HG03045 (cell line): ENCODE results near the gene ZNF227.
"Not testable (repeated sequence)": the region's sequence is repeated elsewhere in the genome, so short reads cannot be mapped to it uniquely, and the experiment has no call there.

Source experiments
- ATAC-seq: cut with Tn5 transposase; IDR thresholded peaks from one replicate; pipeline ENCODE4 v1.9.1; 2021; ENCODE audit warnings: mild to moderate bottlenecking, moderate library complexity; ENCODE audit not compliant: unreplicated experiment

The ZNF227 gene

DNA sequence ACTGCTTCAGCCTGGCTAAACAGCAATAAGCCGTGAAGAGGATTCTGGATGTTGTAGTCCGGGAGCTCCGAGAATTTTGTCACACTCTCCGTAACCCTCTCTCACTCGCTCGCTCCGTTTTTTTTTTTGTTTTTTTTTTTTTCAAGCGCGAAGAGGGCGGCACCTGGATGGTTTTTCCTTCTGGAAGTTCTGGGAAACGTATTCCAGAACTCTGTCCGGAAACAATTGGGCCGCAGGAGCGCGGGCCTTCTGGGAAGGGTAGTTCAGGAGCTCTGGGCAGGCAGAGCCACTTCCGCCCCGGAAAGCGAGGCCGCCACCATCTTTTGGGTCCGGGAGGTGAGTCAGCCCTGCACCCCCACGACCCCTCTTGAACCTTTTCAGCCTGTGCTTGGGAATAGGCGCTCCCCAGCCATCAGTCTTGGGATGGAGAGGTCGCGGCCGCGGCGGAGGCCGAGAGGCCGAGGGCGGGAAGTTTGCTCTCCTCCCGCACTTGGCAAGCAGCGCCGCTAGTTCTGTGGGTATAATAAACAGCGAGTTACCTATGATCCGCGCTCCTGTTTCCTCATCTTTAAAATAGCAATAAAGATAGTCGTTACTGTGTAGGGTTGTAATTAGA, at the start of gene ZNF227:
Gene ZNF227, plus strand, starts transcription at position 283 of the 616 bp plus-strand sequence. CDS start 5,261 bp downstream, outside the sequence.
- peak; percentile 81 for ATAC-seq

DNA sequence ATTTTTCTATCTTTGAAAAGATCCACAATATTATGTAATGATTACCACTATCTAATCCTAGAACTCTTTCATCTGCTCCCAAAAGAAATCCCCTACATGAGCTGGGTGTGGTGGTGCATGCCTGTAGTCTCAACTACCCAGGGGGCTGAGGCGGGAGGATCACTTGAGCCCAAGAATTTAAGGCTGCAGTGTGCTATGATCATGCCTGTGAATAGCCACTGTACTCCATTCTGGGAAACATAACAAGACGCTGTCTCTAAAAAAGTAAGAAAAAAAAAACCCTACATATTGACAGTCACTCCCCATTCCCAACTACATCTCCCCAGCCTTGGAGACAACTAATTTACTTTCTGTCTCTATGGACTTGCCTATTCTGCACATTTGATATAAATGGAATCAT, 48.5 kb upstream of the ZNF227 start:
- ATAC-seq: no peak

GRCh38 chr19:44164327-44164672, 48.0 kb upstream of the ZNF227 start:
- ATAC-seq: peak; percentile 10

GRCh38 chr19:44164673-44165512, 47.4 kb upstream of the ZNF227 start, which contains the start of gene ZNF226:
Gene ZNF226, plus strand, starts transcription at chr19:44165100. Its CDS starts 4,981 bp downstream, at chr19:44170081.
- ATAC-seq: peak; percentile 84

DNA sequence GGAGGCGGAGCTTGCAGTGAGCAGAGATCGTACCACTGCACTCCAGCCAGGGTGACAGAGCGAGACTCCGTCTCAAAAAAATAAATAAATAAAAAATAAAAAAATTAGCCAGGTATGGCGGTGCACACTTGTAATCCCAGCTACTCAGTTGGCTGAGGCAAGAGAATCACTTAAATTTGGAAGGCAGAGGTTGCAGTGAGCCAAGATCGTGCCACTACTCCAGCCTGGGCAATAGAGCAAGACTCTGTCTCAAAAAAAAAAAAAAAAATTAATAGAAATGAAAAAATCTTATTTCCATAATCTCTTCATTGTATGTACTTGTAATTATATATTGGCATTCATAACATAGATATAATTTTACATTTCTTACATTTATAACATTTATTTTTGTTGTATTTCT, 41.7 kb upstream of the ZNF227 start:
- ATAC-seq: not testable (repeated sequence)

GRCh38 chr19:44176590-44176989, 35.7 kb upstream of the ZNF227 start:
- ATAC-seq: no peak

- ATAC-seq: no peak
Observed at GRCh38 chr19:44180968-44181367, 31.4 kb upstream of the ZNF227 start.

DNA sequence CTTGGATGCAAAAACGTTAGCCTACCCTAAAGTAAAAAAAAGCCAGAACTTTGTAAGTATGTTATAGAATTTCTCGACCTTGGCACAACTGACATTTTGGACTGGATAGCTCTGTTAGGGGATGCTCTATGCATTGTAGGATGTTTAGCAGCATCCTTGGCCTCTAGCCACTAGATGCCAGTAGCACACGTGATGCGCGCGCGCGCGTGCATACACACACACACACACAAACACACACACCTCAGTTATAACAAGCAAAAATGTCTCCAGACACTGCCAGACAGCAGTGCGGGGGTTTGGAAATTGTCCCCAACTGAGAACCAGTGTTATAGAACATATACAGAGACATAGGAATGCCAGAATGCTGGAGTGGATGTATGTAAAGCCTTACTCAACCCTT, 30.2 kb upstream of the ZNF227 start:
- no peak for ATAC-seq

DNA sequence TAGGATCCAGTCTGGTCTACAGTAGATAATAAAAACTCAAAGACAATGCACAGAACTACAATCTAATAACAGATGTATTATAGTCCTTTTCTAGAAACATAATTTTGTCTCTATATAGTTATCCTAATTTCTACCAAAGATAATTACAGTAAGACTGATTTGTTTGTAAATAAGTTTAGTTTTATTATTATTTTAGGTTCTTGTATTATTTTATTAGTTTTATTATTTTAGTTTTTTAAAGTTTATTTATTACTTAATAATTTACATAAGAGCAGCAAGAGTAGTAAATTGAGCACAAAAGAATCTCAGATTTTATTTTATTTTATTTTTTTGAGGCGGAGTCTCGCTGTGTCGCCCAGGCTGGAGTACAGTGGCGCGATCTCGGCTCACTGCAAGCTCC, 22.3 kb upstream of the ZNF227 start:
- ATAC-seq: no peak

DNA sequence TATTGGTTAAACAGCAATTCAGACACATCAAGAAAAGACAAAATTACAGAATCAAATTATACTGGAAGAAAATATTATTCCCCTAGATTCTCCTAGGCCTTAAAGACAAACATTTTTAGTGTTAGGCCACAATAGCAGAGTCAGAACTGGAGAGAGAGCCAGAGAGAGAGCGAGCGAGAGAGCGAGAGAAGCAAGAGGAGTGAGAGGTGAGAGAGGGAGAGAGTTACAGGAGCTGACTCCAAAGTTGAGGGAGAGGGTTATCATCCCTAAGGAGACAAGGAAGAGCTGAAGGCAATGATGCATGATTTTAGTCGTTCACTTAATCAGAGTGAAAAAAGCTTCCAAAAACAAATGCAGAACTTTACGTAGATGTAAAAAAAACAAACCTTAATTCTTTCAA, 20.2 kb upstream of the ZNF227 start:
- no peak for ATAC-seq

DNA sequence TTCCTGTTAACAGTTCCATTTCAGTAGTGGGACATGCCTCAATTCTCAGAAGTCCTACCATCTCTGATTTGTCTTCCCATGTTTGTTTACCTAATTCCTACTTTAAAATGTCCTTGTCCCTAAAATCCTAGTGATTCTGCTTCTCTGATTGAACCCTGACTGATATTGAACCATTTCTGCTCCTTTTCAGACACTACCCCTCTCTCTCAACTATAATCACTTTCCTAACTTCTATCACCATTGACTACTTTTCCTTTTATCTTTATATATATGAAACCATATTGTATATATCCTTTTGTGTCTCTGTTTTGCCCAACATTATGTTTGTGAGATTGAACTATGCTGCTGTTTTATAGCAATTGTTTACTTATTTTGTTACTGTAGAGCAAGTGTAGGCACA, 15.6 kb upstream of the ZNF227 start:
- no peak for ATAC-seq

DNA sequence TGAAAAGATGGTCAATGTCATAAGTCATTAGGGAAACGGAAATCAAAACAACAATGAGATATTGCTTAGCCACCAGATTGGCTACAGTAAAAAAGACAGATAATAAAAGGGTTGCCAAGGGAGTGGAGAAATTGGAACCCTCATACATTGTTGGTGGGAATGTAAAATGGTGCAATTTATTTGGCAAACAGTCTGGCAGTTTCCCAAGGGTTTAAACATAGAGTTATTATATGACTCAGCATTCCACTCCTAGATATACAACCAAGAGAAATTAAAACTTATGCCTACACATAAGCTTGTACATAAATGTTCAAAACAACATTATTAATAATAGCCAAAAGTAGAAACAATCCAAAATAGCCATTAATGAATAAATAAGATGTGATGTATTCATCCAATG, 9.9 kb upstream of the ZNF227 start:
- ATAC-seq: no peak

DNA sequence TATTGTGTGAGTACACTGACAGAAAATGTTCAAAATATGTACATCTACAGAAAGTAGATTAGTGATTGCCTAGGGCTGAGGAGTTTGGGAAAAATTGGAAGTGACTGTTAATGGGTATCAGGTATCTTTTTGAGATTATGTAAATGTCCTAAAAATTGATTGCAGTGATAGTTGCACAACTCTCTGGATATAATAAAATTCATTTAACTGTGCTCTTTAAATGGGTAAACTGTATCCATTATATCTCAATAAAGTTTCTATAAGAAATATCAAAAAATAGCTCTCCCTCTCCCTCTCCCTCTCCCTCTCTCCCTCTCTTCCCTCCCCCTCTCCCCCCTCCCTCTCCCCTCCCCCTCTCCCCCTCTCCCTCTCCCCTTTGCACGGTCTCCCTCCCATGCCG, 9.4 kb upstream of the ZNF227 start:
- ATAC-seq: no peak

GRCh38 chr19:44203877-44204276, 8.5 kb upstream of the ZNF227 start:
- ATAC-seq: not testable (repeated sequence)

DNA sequence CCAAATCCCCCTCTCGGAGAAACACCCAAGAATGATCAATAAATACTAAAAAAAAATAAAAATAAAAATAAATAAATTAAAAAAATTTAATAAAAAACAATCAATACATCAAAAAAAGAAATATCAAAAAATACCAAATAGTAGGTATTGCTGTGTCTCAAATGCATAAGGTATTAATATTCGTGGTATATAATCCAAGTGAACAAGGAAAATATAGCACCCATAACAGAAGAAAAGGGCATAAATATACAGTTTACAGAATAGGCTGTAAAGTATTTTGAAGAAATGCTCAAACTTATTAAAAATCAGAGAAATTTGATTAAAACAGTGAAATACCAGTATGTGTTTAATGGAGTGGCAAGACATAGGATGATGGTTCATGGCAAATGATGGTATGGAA, 7.6 kb upstream of the ZNF227 start:
- ATAC-seq: no peak

DNA sequence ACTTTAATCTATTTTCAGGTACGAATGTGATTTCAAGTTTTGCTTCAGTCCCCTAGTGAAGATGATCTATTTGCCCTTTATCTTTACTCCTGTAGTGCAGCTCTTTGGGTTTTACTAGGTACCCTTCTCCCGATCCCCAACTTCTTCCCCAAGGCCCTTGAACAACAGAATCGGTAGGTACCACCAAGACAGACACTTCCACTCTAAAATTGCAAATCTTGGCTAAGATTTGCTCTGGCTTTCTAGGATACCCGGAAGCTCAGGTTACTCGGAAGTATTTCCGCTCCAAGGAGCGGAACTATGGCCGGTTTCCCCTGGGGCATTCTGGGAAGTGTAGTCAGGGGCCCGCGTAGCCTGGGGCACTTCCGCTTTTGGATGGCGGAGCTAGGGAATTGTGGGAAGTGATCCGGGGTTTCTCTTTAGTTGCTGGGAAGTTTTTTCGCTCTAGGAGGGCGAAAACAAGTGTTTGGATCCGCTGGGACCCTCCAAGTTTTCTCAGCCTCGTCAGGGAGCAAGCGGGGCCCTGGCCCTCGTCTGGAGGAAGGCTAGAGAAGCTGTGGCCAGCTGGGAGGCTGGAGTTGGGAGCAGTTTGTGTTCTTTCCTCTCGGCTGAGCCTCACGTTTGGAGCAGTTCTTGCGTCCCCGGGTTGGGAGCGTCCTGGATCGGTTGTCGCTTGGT, 5.1 kb upstream of the ZNF227 start:
- ATAC-seq: peak; percentile 90

DNA sequence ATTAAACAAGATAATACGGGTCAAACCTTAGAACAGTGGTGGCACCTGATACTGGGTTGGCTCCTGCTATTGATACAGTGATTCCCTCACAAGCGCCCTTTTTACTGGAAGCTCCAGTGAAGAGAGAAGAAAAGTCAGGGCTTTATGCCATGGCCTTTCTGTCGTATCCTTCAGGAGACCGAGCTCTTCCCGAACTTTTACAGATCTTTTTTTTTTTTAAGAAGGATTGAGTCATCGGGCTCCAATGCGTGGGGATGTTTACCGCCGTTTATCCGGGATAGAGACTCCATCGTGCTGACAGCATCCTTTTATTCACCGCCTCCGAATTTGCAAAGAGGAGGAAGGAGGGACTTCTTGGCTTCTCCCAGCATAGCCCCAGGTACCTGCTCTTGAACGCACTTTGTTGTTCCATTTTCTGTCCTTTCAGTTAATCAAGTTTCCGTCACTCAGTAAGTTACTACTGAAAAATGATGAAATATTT, 574 bp downstream of the ZNF227 start:
- ATAC-seq: no peak

- not testable (repeated sequence) for ATAC-seq
Observed at GRCh38 chr19:44219926-44220325, 7.6 kb downstream of the ZNF227 start.

GRCh38 chr19:44220761-44221160, 8.4 kb downstream of the ZNF227 start:
- not testable (repeated sequence) for ATAC-seq

DNA sequence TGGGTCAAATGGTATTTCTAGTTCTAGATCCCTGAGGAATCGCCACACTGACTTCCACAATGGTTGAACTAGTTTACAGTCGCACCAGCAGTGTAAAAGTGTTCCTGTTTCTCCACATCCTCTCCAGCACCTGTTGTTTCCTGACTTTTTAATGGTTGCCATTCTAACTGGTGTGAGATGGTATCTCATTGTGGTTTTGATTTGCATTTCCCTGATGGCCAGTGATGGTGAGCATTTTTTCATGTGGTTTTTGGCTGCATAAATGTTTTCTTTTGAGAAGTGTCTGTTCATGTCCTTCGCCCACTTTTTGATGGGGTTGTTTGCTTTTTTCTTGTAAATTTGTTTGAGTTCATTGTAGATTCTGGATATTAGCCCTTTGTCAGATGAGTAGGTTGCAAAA, 9.0 kb downstream of the ZNF227 start:
- ATAC-seq: not testable (repeated sequence)

DNA sequence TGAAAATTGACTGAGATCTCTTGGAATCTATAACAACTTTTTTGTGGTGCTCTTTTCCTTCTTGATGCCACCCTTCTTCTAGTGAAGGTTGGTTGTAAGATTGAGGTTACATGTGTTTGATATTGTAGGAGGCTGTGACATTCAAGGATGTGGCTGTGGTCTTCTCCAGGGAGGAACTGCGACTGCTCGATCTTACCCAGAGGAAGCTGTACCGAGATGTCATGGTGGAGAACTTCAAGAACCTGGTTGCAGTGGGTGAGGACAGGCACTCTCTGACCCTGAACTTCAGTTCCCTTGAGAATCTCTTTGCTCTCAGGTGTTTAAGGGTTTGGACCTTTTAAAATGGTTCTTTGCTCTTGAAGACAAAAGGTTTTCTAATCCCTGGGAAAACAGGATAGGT, 16.0 kb downstream of the ZNF227 start:
- no peak for ATAC-seq

DNA sequence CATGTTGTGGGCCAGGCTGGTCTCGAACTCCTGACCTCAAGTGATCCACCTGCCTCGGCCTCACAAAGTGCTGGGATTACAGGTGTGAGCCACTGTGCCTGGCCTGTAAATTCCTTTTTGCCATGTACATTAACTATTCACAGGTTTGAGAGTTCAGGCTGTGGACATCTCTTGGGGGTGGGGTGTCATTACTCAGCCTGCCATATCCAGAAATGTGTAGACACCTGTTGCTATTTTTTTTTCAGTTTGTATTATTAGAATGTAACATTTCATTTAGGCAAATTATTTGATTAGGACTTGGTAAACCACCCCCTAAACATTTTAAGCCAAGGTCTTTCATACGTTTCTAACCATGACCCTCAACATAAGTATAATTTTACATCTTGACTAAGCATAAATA, 20.5 kb downstream of the ZNF227 start:
- no peak for ATAC-seq
